ENCODE data around the gene KRTAP5-8.

- TF ChIP-seq CTCF (IDR thresholded peaks at IDR 0.05 in 2 of 3, conservative IDR thresholded peaks at IDR 0.05 in 1 of 3; ENCODE audit: insufficient read depth in 2 of 3, low read depth in 1 of 3, low read length in 3 of 3): no peak
- no peak for TF ChIP-seq SETDB1 (IDR thresholded peaks at IDR 0.05; ENCODE audit: low read length)
- no peak for TF ChIP-seq THRA (IDR thresholded peaks at IDR 0.05)
- no peak for TF ChIP-seq EZH2 (IDR thresholded peaks at IDR 0.05; ENCODE audit: borderline replicate concordance, low read depth, low read length)
- TF ChIP-seq ZNF217 (CRISPR knock-in tag; IDR thresholded peaks at IDR 0.05): no peak
- no peak for TF ChIP-seq GATA2 (CRISPR knock-in tag; IDR thresholded peaks at IDR 0.05)
Observed at GRCh38 chr11:71566081-71566620, 28.3 kb downstream of the KRTAP5-8 start.
